ENCODE results near the gene SMIM7. TPM values are rescaled to one million over a fixed set of nuclear protein-coding genes. Genes with fewer than 3 reads are reported as not detected.
A peak's percentile ranks its signal among the peaks of the same experiment; 100 is the strongest.

The SMIM7 gene
- total RNA-seq, 1 donor from 2014 or later = 110 TPM

GRCh38 chr19:16621165-16621800 is 38.7 kb downstream of the SMIM7 start:
- Mint-ChIP-seq H3K4me1 (peaks cover 86% of the 10 kb centered on the region), H3K4me3 (no peak overlapping the region), H3K27me3 (no peaks in the 10 kb centered on the region), H3K27ac (peak overlapping the region; percentile 12), H3K9me3 (no peaks in the 10 kb centered on the region), H3K36me3 (ENCODE audit: low read depth) (peaks cover 46% of the 10 kb centered on the region)
- ATAC-seq (ENCODE audit: low read depth) = no peak
- intact Hi-C loops (cut with micrococcal nuclease) = loop anchor here (10.0 kb wide), 1 partner anchor 274 kb away; no protein-coding TSS in a partner anchor
- no peak for TF ChIP-seq CTCF (IDR thresholded peaks at IDR 0.05)
- ChIA-PET CTCF (no interaction called here), POLR2A (interaction anchor here (11.4 kb wide), 1 partner anchor 35 kb away, joined by 242 read pairs; no protein-coding TSS in a partner anchor)
- no peak for DNase-seq

- CTCF ChIA-PET = no interaction called here
- DNase-seq = no peak
- H3K27ac Mint-ChIP-seq = no peak overlapping the region
These were observed 39.4 kb downstream of the SMIM7 start for GRCh38 chr19:16620584-16620983.

GRCh38 chr19:16620018-16620417 is 39.9 kb downstream of the SMIM7 start:
- Mint-ChIP-seq H3K4me1 (peaks cover 86% of the 10 kb centered on the region), H3K36me3 (ENCODE audit: low read depth) (peaks cover 35% of the 10 kb centered on the region), H3K27ac (peak overlapping the region; percentile 46), H3K4me3 (no peak overlapping the region), H3K27me3 (no peaks in the 10 kb centered on the region), H3K9me3 (no peaks in the 10 kb centered on the region)
- no peak for TF ChIP-seq CTCF (IDR thresholded peaks at IDR 0.05)
- DNase-seq (no peak), ATAC-seq (ENCODE audit: low read depth) (no peak)
- ChIA-PET CTCF (no interaction called here), POLR2A (no interaction called here)
- intact Hi-C loops (cut with micrococcal nuclease) = loop anchor here (10.0 kb wide), 1 partner anchor 275 kb away; no protein-coding TSS in a partner anchor

More at GRCh38 chr19:16620584-16620983, 39.4 kb downstream of the SMIM7 start:
- no peak for ATAC-seq (ENCODE audit: low read depth)
- no peak overlapping the region for H3K4me3 Mint-ChIP-seq
- H3K9me3 Mint-ChIP-seq = no peaks in the 10 kb centered on the region
- no peaks in the 10 kb centered on the region for H3K27me3 Mint-ChIP-seq
- intact Hi-C loops (cut with micrococcal nuclease) = loop anchor here (10.0 kb wide), 1 partner anchor 274 kb away; no protein-coding TSS in a partner anchor
- POLR2A ChIA-PET = interaction anchor here (11.4 kb wide), 1 partner anchor 34 kb away, joined by 242 read pairs; no protein-coding TSS in a partner anchor
- no peak for TF ChIP-seq CTCF (IDR thresholded peaks at IDR 0.05)
- peaks cover 86% of the 10 kb centered on the region for H3K4me1 Mint-ChIP-seq
- H3K36me3 Mint-ChIP-seq (ENCODE audit: low read depth) = peaks cover 41% of the 10 kb centered on the region

- ATAC-seq (ENCODE audit: low read depth) (no peak), DNase-seq (no peak)
- intact Hi-C loops (cut with micrococcal nuclease) = no loop called here
- peaks cover 30% of the 10 kb centered on the region for H3K36me3 Mint-ChIP-seq (ENCODE audit: low read depth)
- H3K4me3 Mint-ChIP-seq = no peak overlapping the region
- H3K27me3 Mint-ChIP-seq = no peaks in the 10 kb centered on the region
- TF ChIP-seq CTCF (IDR thresholded peaks at IDR 0.05) = no peak
- CTCF ChIA-PET = no interaction called here
- H3K4me1 Mint-ChIP-seq = peaks cover 89% of the 10 kb centered on the region
- no peaks in the 10 kb centered on the region for H3K9me3 Mint-ChIP-seq
- POLR2A ChIA-PET = interaction anchor here (1.3 to 2.6 kb wide), 3 partner anchors 25 to 40 kb away, joined by 3 to 26 read pairs (median 6); no protein-coding TSS in a partner anchor
- H3K27ac Mint-ChIP-seq = peak overlapping the region; percentile 46
These were observed 40.5 kb downstream of the SMIM7 start for GRCh38 chr19:16619457-16619856.

- ChIA-PET POLR2A (interaction anchor here (0.6 to 2.6 kb wide), 7 partner anchors 17 to 616 kb away, joined by 3 to 26 read pairs (median 4); no protein-coding TSS in a partner anchor), CTCF (interaction anchor here (0.6 kb wide), 1 partner anchor 17 kb away, joined by 3 read pairs; no protein-coding TSS in a partner anchor)
These were observed 41.7 kb downstream of the SMIM7 start for GRCh38 chr19:16618248-16618647.

More at GRCh38 chr19:16618248-16618647, 41.7 kb downstream of the SMIM7 start:
- peak overlapping the region; percentile 53 for H3K27ac Mint-ChIP-seq
- TF ChIP-seq CTCF (IDR thresholded peaks at IDR 0.05) = no peak
- H3K27me3 Mint-ChIP-seq = no peaks in the 10 kb centered on the region
- ATAC-seq (ENCODE audit: low read depth) (peak; percentile 58), DNase-seq (no peak)
- H3K4me1 Mint-ChIP-seq = peaks cover 88% of the 10 kb centered on the region
- H3K4me3 Mint-ChIP-seq = peak overlapping the region; percentile 46
- H3K36me3 Mint-ChIP-seq (ENCODE audit: low read depth) = peaks cover 19% of the 10 kb centered on the region
- intact Hi-C loops (cut with micrococcal nuclease) = no loop called here
- H3K9me3 Mint-ChIP-seq = no peaks in the 10 kb centered on the region

All from activated B cell treated with CpG ODN at 0.5 μM for 24 hours (primary cell).